B cell (primary cell): ENCODE measurements around the gene BFSP1. TPM values are rescaled to one million over a fixed set of nuclear protein-coding genes. Genes with fewer than 3 reads are reported as not detected.

Experiments
- ATAC-seq: fragments of 200-7000 bp; cut with Tn5 transposase; one replicate; pipeline ENCODE4 v1.10.0; 2021; ENCODE audit warnings: low read depth, mild to moderate bottlenecking, moderate number of reproducible peaks, moderate library complexity
- CTCF ChIA-PET: fragments of 350-600 bp; sonication (Branson Sonifier 250); formaldehyde crosslinking; loops from one replicate; lab custom pipeline; 2021; ENCODE audit warnings: antibody characterized with exemption, inconsistent platforms; lab: Charles Lee
- POLR2A ChIA-PET: fragments of 350-600 bp; sonication (Branson Sonifier 250); formaldehyde crosslinking; loops from one replicate; lab custom pipeline; 2021; ENCODE audit warnings: antibody characterized with exemption; lab: Charles Lee
- DNase-seq: peaks from one replicate; pipeline ENCODE4 v3.0.0; 2013
- H2AFZ ChIP-seq: 2 replicates; pipeline ENCODE4 v1.6.1; 2012; ENCODE audit warnings: mild to moderate bottlenecking, low read depth, low read length; ENCODE audit not compliant: insufficient read depth, poor library complexity, severe bottlenecking
- H3K27ac ChIP-seq, 2 donors: 1 replicate in 1 of 2; 2 replicates in 1 of 2; pipeline ENCODE4 v1.5.1; 2012 to 2013; ENCODE audit warnings: low read length in 2 of 2, mild to moderate bottlenecking in 2 of 2, moderate library complexity in 1 of 2
- H3K27me3 ChIP-seq, 4 experiments: fragments of 200-600 bp in 1 of 4; sonication (generic) in 1 of 4; replicated peaks in 1 of 4; 1 replicate in 2 of 4; 2 replicates in 2 of 4; pipeline versions ENCODE4 v1.6.1 to v1.7.0; 2013 to 2016; ENCODE audit warnings: low read length in 3 of 4, mild to moderate bottlenecking in 2 of 4, mixed read lengths in 1 of 4, moderate library complexity in 1 of 4; ENCODE audit not compliant: insufficient read depth in 4 of 4, control insufficient read depth in 3 of 4; ENCODE audit errors: control extremely low read depth in 1 of 4
- H3K36me3 ChIP-seq, 2 experiments: replicated peaks in 1 of 2; 1 replicate in 1 of 2; 2 replicates in 1 of 2; pipeline versions ENCODE4 v1.6.1 to v1.7.1; 2013; ENCODE audit warnings: low read length in 1 of 2; ENCODE audit not compliant: insufficient read depth in 2 of 2, control insufficient read depth in 1 of 2; ENCODE audit errors: control extremely low read depth in 1 of 2, extremely low read depth in 1 of 2
- H3K4me1 ChIP-seq, 2 donors: fragments of 200-600 bp in 1 of 2; sonication (generic) in 1 of 2; 1 replicate in 1 of 2; 2 replicates in 1 of 2; pipeline versions ENCODE4 v1.5.1 to v1.6.1; 2013 to 2017; ENCODE audit warnings: low read length in 2 of 2; ENCODE audit not compliant: control insufficient read depth in 2 of 2, insufficient read depth in 2 of 2
- H3K4me2 ChIP-seq: replicated peaks from 2 replicates; pipeline ENCODE3; 2012; ENCODE audit warnings: mild to moderate bottlenecking, low read depth, low read length; ENCODE audit not compliant: poor library complexity, severe bottlenecking
- H3K4me3 ChIP-seq, 5 experiments: fragments of 200-600 bp in 1 of 5; sonication (generic) in 1 of 5; 1 replicate in 3 of 5; 2 replicates in 2 of 5; pipeline versions ENCODE4 v1.5.1 to v1.7.0; 2011 to 2016; ENCODE audit warnings: low read length in 4 of 5, mild to moderate bottlenecking in 4 of 5, low read depth in 2 of 5, control low read depth in 1 of 5, moderate library complexity in 1 of 5; ENCODE audit not compliant: insufficient read depth in 1 of 5; ENCODE audit errors: control extremely low read depth in 1 of 5, extremely low read depth in 1 of 5
- H3K79me2 ChIP-seq: fragments of 200-600 bp; sonication (generic); one replicate; pipeline ENCODE4 v1.6.0; 2016; ENCODE audit warnings: low read length; ENCODE audit not compliant: control insufficient read depth, insufficient read depth
- H3K9ac ChIP-seq: fragments of 200-600 bp; sonication (generic); 2 replicates; pipeline ENCODE4 v1.6.1; 2017; ENCODE audit warnings: mild to moderate bottlenecking, low read length, moderate library complexity
- H3K9me3 ChIP-seq, 3 donors: one replicate each; pipeline versions ENCODE4 v1.6.1 to v1.7.1; 2013; ENCODE audit warnings: low read length in 2 of 3; ENCODE audit not compliant: control insufficient read depth in 2 of 3, insufficient read depth in 1 of 3; ENCODE audit errors: control extremely low read depth in 1 of 3
- H4K20me1 ChIP-seq: 2 replicates; pipeline ENCODE4 v1.6.0; 2012; ENCODE audit warnings: mild to moderate bottlenecking, low read length; ENCODE audit not compliant: insufficient read depth, control insufficient read depth, poor library complexity, severe bottlenecking
- H3K27ac Mint-ChIP-seq: one replicate; pipeline ENCODE4 v1.8.0; 2021; ENCODE audit warnings: mixed read lengths
- H3K27me3 Mint-ChIP-seq: one replicate; pipeline ENCODE4 v1.8.0; 2021; ENCODE audit warnings: mixed read lengths
- H3K4me1 Mint-ChIP-seq: one replicate; pipeline ENCODE4 v1.8.0; 2021; ENCODE audit warnings: mixed read lengths
- H3K4me3 Mint-ChIP-seq: one replicate; pipeline ENCODE4 v1.8.0; 2021; ENCODE audit warnings: mixed read lengths
- H3K9me3 Mint-ChIP-seq: one replicate; pipeline ENCODE4 v1.8.0; 2022; ENCODE audit warnings: mixed read lengths; ENCODE audit not compliant: insufficient read depth
- EZH2 ChIP-seq: IDR thresholded peaks from 2 replicates; pipeline ENCODE4 v1.6.1; 2012; ENCODE audit warnings: borderline replicate concordance, low read depth, mild to moderate bottlenecking, moderate library complexity, low read length; ENCODE audit not compliant: insufficient read depth, poor library complexity, severe bottlenecking
- WGBS: methylation state at CpG from one replicate; pipeline ENCODE4 v1.1.5; 2013; ENCODE audit warnings: missing lambda C conversion rate; ENCODE audit not compliant: insufficient coverage; 5-methylcytosine and 5-hydroxymethylcytosine counted together
- intact Hi-C: fragments of 100-400 bp; cut with micrococcal nuclease; formaldehyde crosslinking; loops from one replicate; pipeline ENCODE4 v1.10.0; 2022
- polyA plus RNA-seq: library from polyadenylated mRNA; depleted of rRNA; stranded (reverse); fragments of >200 nt; gene quantifications from 2 replicates; pipeline ENCODE4 v1.2.3, GENCODE V29; 2012
- total RNA-seq, 2 donors: library from RNA; stranded (reverse); fragments of 120-200 nt in 1 of 2; gene quantifications; 1 replicate in 1 of 2; 2 replicates in 1 of 2; pipeline versions ENCODE4 v1.2.3 to v1.2.4, GENCODE V29; 2013 to 2022
- TF ChIP-seq, protein P1 (sequence below): fragments of 200-600 bp; IDR thresholded peaks from one replicate; pipeline ENCODE4 v1.8.0; 2022; ENCODE audit warnings: antibody characterized with exemption, mild to moderate bottlenecking

BFSP1 gene
- total and polyA plus RNA-seq, 2 donors (not counting 1 experiment from before 2014, with no cell fraction given): not detected

DNA sequence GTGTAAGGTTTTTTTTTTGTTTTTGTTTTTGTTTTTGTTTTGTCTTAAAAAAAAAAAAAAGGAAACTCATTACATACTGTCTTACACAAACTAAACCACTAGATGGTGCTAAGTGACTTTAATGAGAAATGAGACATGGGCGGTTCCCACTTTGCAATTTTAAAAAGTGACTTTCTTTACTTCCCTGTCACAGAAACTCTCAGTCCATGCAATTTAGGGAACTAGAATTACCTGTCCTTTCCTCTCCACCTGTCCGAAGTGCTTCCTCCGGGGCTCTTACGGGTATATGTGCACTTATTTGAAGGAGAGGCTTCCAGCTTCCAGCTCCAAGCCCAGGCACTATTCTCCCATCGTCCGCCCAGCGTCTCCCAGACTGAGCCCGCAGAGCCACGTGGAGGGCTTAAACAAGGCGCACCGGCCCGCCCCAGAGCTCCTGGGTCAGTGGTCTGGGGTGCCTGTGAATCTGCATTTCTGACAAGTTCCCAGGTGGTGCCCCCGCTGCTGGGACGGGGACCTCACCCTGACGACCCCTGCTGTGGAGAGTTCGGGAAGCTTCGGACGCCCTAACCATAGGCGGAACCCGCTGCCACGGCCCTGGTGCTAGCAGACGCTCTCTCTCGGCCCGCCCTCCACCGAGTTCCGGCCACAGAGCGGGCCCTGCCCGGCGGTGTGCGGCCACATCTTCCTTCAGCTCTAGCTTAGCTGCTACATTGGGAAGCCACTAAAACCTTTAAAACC is 26.1 kb downstream of the BFSP1 start:
- DNase-seq (peak; percentile 83), ATAC-seq (peak; percentile 84)
- WGBS: under 1% methylated on average over 28 of the region's 30 CpGs
- H3K4me3 ChIP-seq: peak overlapping the region; percentile 47 to 81 (median 59)
- peak overlapping the region; percentile 74 for H3K9ac ChIP-seq
- Mint-ChIP-seq H3K4me3 (peak overlapping the region; percentile 94), H3K4me1 (peaks cover 13% of the 10 kb centered on the region), H3K9me3 (no peaks in the 10 kb centered on the region), H3K27me3 (peaks cover 7% of the 10 kb centered on the region), H3K27ac (peak overlapping the region; percentile 60)
- H3K36me3 ChIP-seq: no peaks in the 10 kb centered on the region
- H3K9me3 ChIP-seq: no peaks in the 10 kb centered on the region
- H2AFZ ChIP-seq: peak overlapping the region; percentile 82
- peaks cover 9 to 17% of the 10 kb centered on the region in 2 donors for H3K4me1 ChIP-seq
- H3K79me2 ChIP-seq: no peaks in the 10 kb centered on the region
- intact Hi-C loops: loop anchor here (1.0 to 10.0 kb wide), 9 partner anchors 32 to 632 kb away; partner anchors contain the start of genes DSTN, KAT14, MGME1 and PET117
- peak overlapping the region; percentile 20 to 51 for H3K27ac ChIP-seq
- TF ChIP-seq, protein P1, sequence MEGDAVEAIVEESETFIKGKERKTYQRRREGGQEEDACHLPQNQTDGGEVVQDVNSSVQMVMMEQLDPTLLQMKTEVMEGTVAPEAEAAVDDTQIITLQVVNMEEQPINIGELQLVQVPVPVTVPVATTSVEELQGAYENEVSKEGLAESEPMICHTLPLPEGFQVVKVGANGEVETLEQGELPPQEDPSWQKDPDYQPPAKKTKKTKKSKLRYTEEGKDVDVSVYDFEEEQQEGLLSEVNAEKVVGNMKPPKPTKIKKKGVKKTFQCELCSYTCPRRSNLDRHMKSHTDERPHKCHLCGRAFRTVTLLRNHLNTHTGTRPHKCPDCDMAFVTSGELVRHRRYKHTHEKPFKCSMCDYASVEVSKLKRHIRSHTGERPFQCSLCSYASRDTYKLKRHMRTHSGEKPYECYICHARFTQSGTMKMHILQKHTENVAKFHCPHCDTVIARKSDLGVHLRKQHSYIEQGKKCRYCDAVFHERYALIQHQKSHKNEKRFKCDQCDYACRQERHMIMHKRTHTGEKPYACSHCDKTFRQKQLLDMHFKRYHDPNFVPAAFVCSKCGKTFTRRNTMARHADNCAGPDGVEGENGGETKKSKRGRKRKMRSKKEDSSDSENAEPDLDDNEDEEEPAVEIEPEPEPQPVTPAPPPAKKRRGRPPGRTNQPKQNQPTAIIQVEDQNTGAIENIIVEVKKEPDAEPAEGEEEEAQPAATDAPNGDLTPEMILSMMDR: peak; percentile 80
- TF ChIP-seq EZH2: no peak
- H4K20me1 ChIP-seq: no peaks in the 10 kb centered on the region
- H3K27me3 ChIP-seq: no peaks in the 10 kb centered on the region
- ChIA-PET POLR2A (interaction anchor here (1.6 kb wide), 1 partner anchor 962 kb away, joined by 4 read pairs; the partner anchor contains the start of gene DZANK1), CTCF (interaction anchor here (0.6 to 3.3 kb wide), 37 partner anchors 9 to 876 kb away, joined by 3 to 22 read pairs (median 4); partner anchors contain the start of genes BFSP1, DSTN and RRBP1)
- peak overlapping the region; percentile 95 for H3K4me2 ChIP-seq
